Progenitor cell of endocrine pancreas (in vitro differentiated cells): Measurements from ENCODE around the gene ABAT. TPM values are rescaled to one million over a fixed set of nuclear protein-coding genes. Genes with fewer than 3 reads are reported as not detected.

Source experiments
- DNase-seq: peaks from one replicate; pipeline ENCODE4 v3.0.0; 2021; ENCODE audit warnings: low spot score; ENCODE audit not compliant: unreplicated experiment
- H3K27ac Mint-ChIP-seq: 2 replicates; pipeline ENCODE4 v1.8.0; 2021; ENCODE audit warnings: mild to moderate bottlenecking, moderate library complexity, mixed read lengths
- H3K27me3 Mint-ChIP-seq: 2 replicates; pipeline ENCODE4 v1.8.0; 2021; ENCODE audit warnings: mixed read lengths
- H3K36me3 Mint-ChIP-seq: 2 replicates; pipeline ENCODE4 v1.8.0; 2022; ENCODE audit warnings: mixed read lengths; ENCODE audit not compliant: insufficient read depth
- H3K4me1 Mint-ChIP-seq: 2 replicates; pipeline ENCODE4 v1.8.0; 2021; ENCODE audit warnings: low read depth, mixed read lengths
- H3K4me3 Mint-ChIP-seq: 2 replicates; pipeline ENCODE4 v1.8.0; 2021; ENCODE audit warnings: low read depth, mild to moderate bottlenecking, moderate library complexity, mixed read lengths
- H3K9me3 Mint-ChIP-seq: 2 replicates; pipeline ENCODE4 v1.8.0; 2021; ENCODE audit warnings: low read depth, mixed read lengths
- total RNA-seq: library from RNA; stranded (reverse); gene quantifications from 2 replicates; pipeline ENCODE4 v1.2.1, GENCODE V29; 2021
- TF ChIP-seq, protein P1 (sequence below): fragments of 200-600 bp; sonication (generic); IDR thresholded peaks from one replicate; pipeline ENCODE4 v1.5.0; 2021; ENCODE audit warnings: antibody characterized with exemption, mild to moderate bottlenecking; ENCODE audit not compliant: unreplicated experiment

Gene ABAT
- total RNA-seq, 1 donor from 2014 or later: 24.7 TPM

DNA sequence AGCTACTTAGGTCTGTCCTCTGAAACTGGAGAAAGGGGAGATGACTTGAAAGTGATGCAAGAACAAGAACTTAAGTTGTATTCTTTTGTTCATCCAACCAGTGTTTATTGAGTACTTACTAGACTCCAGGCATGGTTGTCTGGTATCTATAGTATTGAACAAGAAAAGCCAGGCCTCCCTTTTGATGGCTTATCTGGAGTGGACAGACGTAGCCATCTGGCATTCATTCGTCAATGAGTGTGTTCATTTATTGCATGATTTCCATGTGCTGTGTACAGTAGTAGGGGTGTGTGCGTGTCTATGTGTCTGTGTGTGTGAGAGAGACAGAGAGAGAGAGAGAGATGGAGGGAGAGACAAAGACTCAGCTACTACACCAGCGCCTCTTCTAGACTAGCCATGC, 9.2 kb downstream of the ABAT start:
- Mint-ChIP-seq H3K9me3 (peaks cover 4% of the 10 kb centered on the region), H3K27ac (no peak overlapping the region), H3K36me3 (peaks cover 5% of the 10 kb centered on the region), H3K4me1 (no peaks in the 10 kb centered on the region), H3K4me3 (no peak overlapping the region), H3K27me3 (no peaks in the 10 kb centered on the region)
- TF ChIP-seq, protein P1, sequence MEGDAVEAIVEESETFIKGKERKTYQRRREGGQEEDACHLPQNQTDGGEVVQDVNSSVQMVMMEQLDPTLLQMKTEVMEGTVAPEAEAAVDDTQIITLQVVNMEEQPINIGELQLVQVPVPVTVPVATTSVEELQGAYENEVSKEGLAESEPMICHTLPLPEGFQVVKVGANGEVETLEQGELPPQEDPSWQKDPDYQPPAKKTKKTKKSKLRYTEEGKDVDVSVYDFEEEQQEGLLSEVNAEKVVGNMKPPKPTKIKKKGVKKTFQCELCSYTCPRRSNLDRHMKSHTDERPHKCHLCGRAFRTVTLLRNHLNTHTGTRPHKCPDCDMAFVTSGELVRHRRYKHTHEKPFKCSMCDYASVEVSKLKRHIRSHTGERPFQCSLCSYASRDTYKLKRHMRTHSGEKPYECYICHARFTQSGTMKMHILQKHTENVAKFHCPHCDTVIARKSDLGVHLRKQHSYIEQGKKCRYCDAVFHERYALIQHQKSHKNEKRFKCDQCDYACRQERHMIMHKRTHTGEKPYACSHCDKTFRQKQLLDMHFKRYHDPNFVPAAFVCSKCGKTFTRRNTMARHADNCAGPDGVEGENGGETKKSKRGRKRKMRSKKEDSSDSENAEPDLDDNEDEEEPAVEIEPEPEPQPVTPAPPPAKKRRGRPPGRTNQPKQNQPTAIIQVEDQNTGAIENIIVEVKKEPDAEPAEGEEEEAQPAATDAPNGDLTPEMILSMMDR: no peak
- DNase-seq: no peak

DNA sequence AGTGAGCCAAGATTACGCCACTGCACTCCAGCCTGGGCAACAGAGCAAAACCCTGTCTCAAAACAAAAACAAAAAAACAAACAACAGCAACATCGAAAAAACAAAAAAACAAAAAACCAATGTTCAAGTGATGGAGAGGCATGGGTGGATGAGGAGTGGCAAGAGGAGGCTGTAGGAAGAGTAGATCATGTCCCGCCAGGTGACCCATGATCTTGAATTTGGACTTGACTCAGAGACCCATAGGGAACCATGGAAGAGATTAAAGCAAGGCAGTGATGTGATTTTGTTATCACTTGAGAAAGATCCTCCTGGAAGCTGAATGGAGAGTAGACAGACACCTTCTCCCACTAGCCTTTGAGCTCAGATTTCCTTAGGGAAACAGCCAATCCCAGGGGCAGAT, 11.2 kb downstream of the ABAT start:
- peak overlapping the region; percentile 45 for H3K27ac Mint-ChIP-seq

DNA sequence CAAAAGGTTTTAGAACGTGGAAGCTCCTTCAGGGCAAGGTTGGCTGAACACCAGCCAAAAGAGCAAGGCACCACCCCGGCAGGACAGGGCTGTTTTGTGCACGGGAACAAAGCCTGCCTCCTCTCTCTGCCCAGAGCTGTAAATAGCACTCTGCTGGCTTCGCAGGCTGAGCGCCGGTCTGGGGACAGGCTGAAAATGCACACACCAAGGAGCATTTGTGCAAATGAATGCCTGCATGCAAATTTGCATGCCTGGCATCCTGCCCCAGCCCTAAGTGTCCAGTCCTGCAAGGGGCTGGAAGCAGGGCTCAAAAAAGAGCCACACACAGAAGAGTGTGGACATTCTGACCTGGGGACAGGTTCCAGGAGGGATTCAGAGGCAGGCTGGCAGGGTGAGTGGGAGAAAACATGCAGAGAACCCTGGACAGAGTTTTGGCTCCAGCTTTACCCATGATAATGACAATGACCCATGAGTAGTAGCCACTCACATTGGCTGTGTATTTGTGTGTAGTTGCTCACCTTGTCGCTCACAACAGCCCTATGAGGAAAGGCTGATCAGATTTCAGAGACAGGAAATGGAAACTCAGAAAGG, 11.7 kb downstream of the ABAT start:
- no peaks in the 10 kb centered on the region for H3K27me3 Mint-ChIP-seq
- TF ChIP-seq, protein P1: no peak
- peaks cover 13% of the 10 kb centered on the region for H3K9me3 Mint-ChIP-seq
- H3K4me1 Mint-ChIP-seq: no peaks in the 10 kb centered on the region
- DNase-seq: no peak
- H3K36me3 Mint-ChIP-seq: peaks cover 18% of the 10 kb centered on the region
- no peak overlapping the region for H3K27ac Mint-ChIP-seq
- no peak overlapping the region for H3K4me3 Mint-ChIP-seq

More for the DNA sequence above, 11.2 kb downstream of the ABAT start:
- H3K27me3 Mint-ChIP-seq: no peaks in the 10 kb centered on the region
- TF ChIP-seq, protein P1: no peak
- peaks cover 12% of the 10 kb centered on the region for H3K9me3 Mint-ChIP-seq
- no peaks in the 10 kb centered on the region for H3K4me1 Mint-ChIP-seq
- H3K36me3 Mint-ChIP-seq: peaks cover 16% of the 10 kb centered on the region
- H3K4me3 Mint-ChIP-seq: no peak overlapping the region
- no peak for DNase-seq

DNA sequence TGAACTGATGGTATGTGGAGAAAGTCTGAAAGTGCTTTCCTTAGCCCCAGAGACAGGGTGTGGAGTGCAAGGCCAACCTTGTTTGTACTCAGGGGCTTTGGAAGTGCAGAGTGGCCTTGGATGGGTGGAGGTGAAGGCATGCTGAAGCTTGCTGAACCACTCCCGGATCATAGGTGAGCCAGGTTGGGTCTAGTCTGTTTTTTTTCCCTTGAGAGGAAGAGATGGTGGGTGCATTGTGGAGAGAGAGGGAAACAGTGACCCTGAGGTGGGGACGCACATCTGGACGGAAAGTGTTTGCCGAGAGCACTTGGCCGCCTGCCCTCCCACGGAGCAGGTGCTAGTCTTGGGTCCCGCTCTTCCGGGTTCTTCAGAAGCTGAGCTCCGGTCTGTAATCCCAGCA, 12.5 kb downstream of the ABAT start:
- H3K4me1 Mint-ChIP-seq: no peaks in the 10 kb centered on the region
- H3K36me3 Mint-ChIP-seq: peaks cover 18% of the 10 kb centered on the region
- TF ChIP-seq, protein P1: no peak
- no peak for DNase-seq
- H3K27ac Mint-ChIP-seq: peak overlapping the region; percentile 16
- peaks cover 13% of the 10 kb centered on the region for H3K9me3 Mint-ChIP-seq
- no peaks in the 10 kb centered on the region for H3K27me3 Mint-ChIP-seq
- no peak overlapping the region for H3K4me3 Mint-ChIP-seq

DNA sequence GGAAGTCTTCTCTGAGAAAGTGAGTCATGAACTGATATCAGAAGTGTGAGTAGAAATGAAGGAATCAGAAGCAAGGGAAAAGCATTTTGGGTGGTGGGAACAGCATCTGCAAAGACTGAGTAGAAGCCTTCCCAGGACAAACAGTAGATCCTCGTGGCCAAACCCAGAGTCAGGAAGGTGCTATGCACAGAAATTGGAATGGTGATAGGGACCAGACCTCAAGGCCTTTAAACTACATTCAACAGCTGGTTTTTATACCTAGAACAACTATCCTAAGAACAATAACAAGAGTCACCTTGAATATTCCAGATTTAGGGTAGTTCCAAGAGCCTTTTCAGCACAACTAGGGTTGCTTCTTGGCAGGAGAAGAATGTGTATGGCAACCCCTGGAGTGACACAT, 15.3 kb downstream of the ABAT start:
- Mint-ChIP-seq H3K9me3 (peaks cover 13% of the 10 kb centered on the region), H3K4me1 (no peaks in the 10 kb centered on the region), H3K4me3 (no peak overlapping the region), H3K36me3 (peaks cover 18% of the 10 kb centered on the region), H3K27ac (no peak overlapping the region), H3K27me3 (no peaks in the 10 kb centered on the region)
- TF ChIP-seq, protein P1: no peak
- no peak for DNase-seq
